HEK293 (cell line): ENCODE measurements around the gene MPV17L2.

ENCODE experiments used
- CTCF ChIA-PET: fragments of 350-600 bp; formaldehyde crosslinking; extraction: SDS; loops from one replicate; lab custom pipeline; 2021; ENCODE audit warnings: antibody characterized with exemption; lab: Yijun Ruan, JAX
- POLR2A ChIA-PET: fragments of 300-600 bp; formaldehyde crosslinking; extraction: SDS; loops from one replicate; lab custom pipeline; 2020; ENCODE audit warnings: antibody characterized with exemption, inconsistent platforms; lab: Yijun Ruan, JAX
- H3K27ac ChIP-seq: fragments of 200-500 bp; sonication (Bioruptor generic); 2 replicates; pipeline ENCODE4 v1.5.1; 2014; ENCODE audit warnings: low read depth, low read length, control low read depth, inconsistent platforms; ENCODE audit errors: extremely low read depth
- H3K36me3 ChIP-seq, 2 experiments: fragments of 200-500 bp in 1 of 2; sonication (Bioruptor generic) in 1 of 2; 1 replicate in 1 of 2; 2 replicates in 1 of 2; pipeline ENCODE4 v1.5.1; 2014 to 2017; ENCODE audit warnings: inconsistent platforms in 2 of 2, low read length in 2 of 2; ENCODE audit not compliant: control insufficient read depth in 2 of 2, insufficient read depth in 1 of 2
- H3K4me1 ChIP-seq: fragments of 200-500 bp; sonication (Bioruptor generic); 2 replicates; pipeline ENCODE4 v1.5.1; 2014; ENCODE audit warnings: mild to moderate bottlenecking, low read length, inconsistent platforms; ENCODE audit not compliant: control insufficient read depth, insufficient read depth
- H3K4me3 ChIP-seq: 2 replicates; pipeline ENCODE4 v1.5.1; 2011; ENCODE audit warnings: low read depth, mild to moderate bottlenecking, control low read depth, low read length, moderate library complexity
- H3K9me3 ChIP-seq: fragments of 200-500 bp; sonication (Bioruptor generic); 2 replicates; pipeline ENCODE4 v1.5.1; 2014; ENCODE audit warnings: low read depth, low read length, inconsistent platforms; ENCODE audit not compliant: control insufficient read depth, insufficient read depth
- BCL11A ChIP-seq: fragments of 450-650 bp; formaldehyde crosslinking; IDR thresholded peaks from 2 replicates; pipeline ENCODE4 v1.5.1; 2016; ENCODE audit warnings: low read depth, missing biosample characterization, missing genetic modification characterization
- BCL11B ChIP-seq: fragments of 450-650 bp; formaldehyde crosslinking; IDR thresholded peaks from 2 replicates; pipeline ENCODE4 v1.5.1; 2016; ENCODE audit warnings: low read depth, missing biosample characterization, missing genetic modification characterization
- EGR2 ChIP-seq: fragments of 450-650 bp; formaldehyde crosslinking; IDR thresholded peaks from 2 replicates; pipeline ENCODE4 v1.5.1; 2016; ENCODE audit warnings: low read depth, missing biosample characterization, missing genetic modification characterization
- FEZF1 ChIP-seq: fragments of 450-650 bp; formaldehyde crosslinking; IDR thresholded peaks from 2 replicates; pipeline ENCODE4 v1.5.1; 2016; ENCODE audit warnings: missing biosample characterization, missing genetic modification characterization
- KLF1 ChIP-seq: fragments of 450-650 bp; formaldehyde crosslinking; IDR thresholded peaks from 2 replicates; pipeline ENCODE4 v1.5.1; 2016; ENCODE audit warnings: missing biosample characterization, missing genetic modification characterization
- KLF16 ChIP-seq: fragments of 450-650 bp; formaldehyde crosslinking; IDR thresholded peaks from 2 replicates; pipeline ENCODE4 v1.5.1; 2017; ENCODE audit warnings: missing biosample characterization, missing genetic modification characterization
- TCF7L2 ChIP-seq: IDR thresholded peaks from 2 replicates; pipeline ENCODE4 v1.6.1; 2011; ENCODE audit warnings: low read depth, mild to moderate bottlenecking, inconsistent platforms, low read length, moderate library complexity, borderline replicate concordance
- TSHZ1 ChIP-seq: fragments of 450-650 bp; formaldehyde crosslinking; IDR thresholded peaks from 2 replicates; pipeline ENCODE4 v1.5.1; 2016; ENCODE audit warnings: missing biosample characterization, missing genetic modification characterization, borderline replicate concordance
- YY2 ChIP-seq: fragments of 450-650 bp; formaldehyde crosslinking; IDR thresholded peaks from 2 replicates; pipeline ENCODE4 v1.5.1; 2016; ENCODE audit warnings: missing biosample characterization, missing genetic modification characterization
- ZFHX2 ChIP-seq: fragments of 450-650 bp; formaldehyde crosslinking; conservative IDR thresholded peaks from 2 replicates; pipeline ENCODE4 v1.5.1; 2016; ENCODE audit warnings: missing biosample characterization, missing genetic modification characterization
- ZFP3 ChIP-seq: fragments of 450-650 bp; formaldehyde crosslinking; IDR thresholded peaks from 2 replicates; pipeline ENCODE4 v1.5.1; 2016; ENCODE audit warnings: low read depth, missing biosample characterization, missing genetic modification characterization
- ZNF10 ChIP-seq: fragments of 450-650 bp; formaldehyde crosslinking; IDR thresholded peaks from 2 replicates; pipeline ENCODE4 v1.5.1; 2017; ENCODE audit warnings: missing biosample characterization, missing genetic modification characterization
- ZNF133 ChIP-seq: fragments of 450-650 bp; formaldehyde crosslinking; IDR thresholded peaks from 2 replicates; pipeline ENCODE4 v1.5.1; 2016; ENCODE audit warnings: missing biosample characterization, missing genetic modification characterization
- ZNF239 ChIP-seq: fragments of 450-650 bp; formaldehyde crosslinking; IDR thresholded peaks from 2 replicates; pipeline ENCODE4 v1.5.1; 2016; ENCODE audit warnings: missing biosample characterization, missing genetic modification characterization
- ZNF24 ChIP-seq: fragments of 450-650 bp; formaldehyde crosslinking; IDR thresholded peaks from 2 replicates; pipeline ENCODE4 v1.5.1; 2016; ENCODE audit warnings: missing biosample characterization, missing genetic modification characterization
- ZNF335 ChIP-seq: fragments of 450-650 bp; formaldehyde crosslinking; conservative IDR thresholded peaks from 2 replicates; pipeline ENCODE4 v1.5.1; 2016; ENCODE audit warnings: missing biosample characterization, missing genetic modification characterization
- ZNF394 ChIP-seq: fragments of 450-650 bp; formaldehyde crosslinking; IDR thresholded peaks from 2 replicates; pipeline ENCODE4 v1.5.1; 2016; ENCODE audit warnings: missing biosample characterization, missing genetic modification characterization, mild to moderate bottlenecking, moderate library complexity, borderline replicate concordance
- ZNF416 ChIP-seq: fragments of 450-650 bp; formaldehyde crosslinking; IDR thresholded peaks from 2 replicates; pipeline ENCODE4 v1.5.1; 2016; ENCODE audit warnings: missing biosample characterization, missing genetic modification characterization
- ZNF518A ChIP-seq: fragments of 450-650 bp; formaldehyde crosslinking; conservative IDR thresholded peaks from 2 replicates; pipeline ENCODE4 v1.5.1; 2016; ENCODE audit warnings: low read depth, missing biosample characterization, missing genetic modification characterization
- ZNF692 ChIP-seq: fragments of 450-650 bp; formaldehyde crosslinking; IDR thresholded peaks from 2 replicates; pipeline ENCODE4 v1.5.1; 2016; ENCODE audit warnings: missing biosample characterization, missing genetic modification characterization
- ZNF707 ChIP-seq: fragments of 450-650 bp; formaldehyde crosslinking; IDR thresholded peaks from 2 replicates; pipeline ENCODE4 v1.5.1; 2016; ENCODE audit warnings: missing biosample characterization, missing genetic modification characterization
- ZNF785 ChIP-seq: fragments of 450-650 bp; formaldehyde crosslinking; IDR thresholded peaks from 2 replicates; pipeline ENCODE4 v1.5.1; 2016; ENCODE audit warnings: missing biosample characterization, missing genetic modification characterization
- ZNF843 ChIP-seq: fragments of 450-650 bp; formaldehyde crosslinking; IDR thresholded peaks from 2 replicates; pipeline ENCODE4 v1.5.1; 2016; ENCODE audit warnings: missing biosample characterization, missing genetic modification characterization
- ZSCAN30 ChIP-seq: fragments of 450-650 bp; IDR thresholded peaks from 2 replicates; pipeline ENCODE4 v1.5.1; 2018; ENCODE audit warnings: missing biosample characterization, mild to moderate bottlenecking, missing genetic modification characterization, moderate library complexity
- TF ChIP-seq, protein P1 (sequence below): fragments of 450-650 bp; formaldehyde crosslinking; IDR thresholded peaks from 2 replicates; pipeline ENCODE4 v1.5.1; 2016; ENCODE audit warnings: missing biosample characterization, missing genetic modification characterization
- TF ChIP-seq, protein P2 (sequence below): fragments of 450-650 bp; formaldehyde crosslinking; IDR thresholded peaks from 2 replicates; pipeline ENCODE4 v1.5.1; 2017; ENCODE audit warnings: missing biosample characterization, missing genetic modification characterization

Gene MPV17L2

GRCh38 chr19:18161636-18162002 is 31.4 kb upstream of the MPV17L2 start:
- ChIA-PET CTCF (interaction anchor here (0.6 to 2.7 kb wide), 17 partner anchors 9 to 1023 kb away, joined by 3 to 14 read pairs (median 5); partner anchors contain the start of gene PIK3R2), POLR2A (interaction anchor here (1.2 kb wide), 1 partner anchor 31 kb away, joined by 3 read pairs; the partner anchor contains the start of gene MPV17L2)
- H3K4me1 ChIP-seq, result peaks cover 11% of the 10 kb centered on the region
- no peak overlapping the region for H3K27ac ChIP-seq
- H3K9me3 ChIP-seq, result no peaks in the 10 kb centered on the region
- no peak overlapping the region for H3K4me3 ChIP-seq
- H3K36me3 ChIP-seq, result peaks cover 21 to 49% of the 10 kb centered on the region in 2 experiments; a peak in 2 of 3 replicates
- TF ChIP-seq ZNF707 (tag by site-specific recombination), result no peak
- no peak for TF ChIP-seq ZNF10 (tag by site-specific recombination)
- TF ChIP-seq KLF1 (tag by site-specific recombination), result peak; percentile 4; the same call in 1 of the 2 replicates
- no peak for TF ChIP-seq ZNF843
- TF ChIP-seq ZNF239, result no peak
- peak; percentile 59 for TF ChIP-seq ZFHX2 (tag by site-specific recombination)
- no peak for TF ChIP-seq TCF7L2
- no peak for TF ChIP-seq ZNF692 (tag by site-specific recombination)
- TF ChIP-seq ZNF518A (tag by site-specific recombination), result no peak
- TF ChIP-seq ZFP3 (tag by site-specific recombination), result no peak
- no peak for TF ChIP-seq TSHZ1 (tag by site-specific recombination)
- TF ChIP-seq BCL11A (tag by site-specific recombination), result no peak
- TF ChIP-seq, protein P1, sequence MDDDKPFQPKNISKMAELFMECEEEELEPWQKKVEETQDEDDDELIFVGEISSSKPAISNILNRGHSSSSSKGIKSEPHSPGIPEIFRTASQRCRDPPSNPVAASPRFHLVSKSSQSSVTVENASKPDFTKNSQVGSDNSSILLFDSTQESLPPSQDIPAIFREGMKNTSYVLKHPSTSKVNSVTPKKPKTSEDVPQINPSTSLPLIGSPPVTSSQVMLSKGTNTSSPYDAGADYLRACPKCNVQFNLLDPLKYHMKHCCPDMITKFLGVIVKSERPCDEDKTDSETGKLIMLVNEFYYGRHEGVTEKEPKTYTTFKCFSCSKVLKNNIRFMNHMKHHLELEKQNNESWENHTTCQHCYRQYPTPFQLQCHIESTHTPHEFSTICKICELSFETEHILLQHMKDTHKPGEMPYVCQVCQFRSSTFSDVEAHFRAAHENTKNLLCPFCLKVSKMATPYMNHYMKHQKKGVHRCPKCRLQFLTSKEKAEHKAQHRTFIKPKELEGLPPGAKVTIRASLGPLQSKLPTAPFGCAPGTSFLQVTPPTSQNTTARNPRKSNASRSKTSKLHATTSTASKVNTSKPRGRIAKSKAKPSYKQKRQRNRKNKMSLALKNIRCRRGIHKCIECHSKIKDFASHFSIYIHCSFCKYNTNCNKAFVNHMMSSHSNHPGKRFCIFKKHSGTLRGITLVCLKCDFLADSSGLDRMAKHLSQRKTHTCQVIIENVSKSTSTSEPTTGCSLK (tag by site-specific recombination), result no peak
- no peak for TF ChIP-seq FEZF1
- TF ChIP-seq KLF16 (tag by site-specific recombination), result no peak
- TF ChIP-seq ZNF416 (tag by site-specific recombination), result no peak
- peak; percentile 44; the same call in 1 of the 2 replicates for TF ChIP-seq EGR2 (tag by site-specific recombination)
- TF ChIP-seq, protein P2, sequence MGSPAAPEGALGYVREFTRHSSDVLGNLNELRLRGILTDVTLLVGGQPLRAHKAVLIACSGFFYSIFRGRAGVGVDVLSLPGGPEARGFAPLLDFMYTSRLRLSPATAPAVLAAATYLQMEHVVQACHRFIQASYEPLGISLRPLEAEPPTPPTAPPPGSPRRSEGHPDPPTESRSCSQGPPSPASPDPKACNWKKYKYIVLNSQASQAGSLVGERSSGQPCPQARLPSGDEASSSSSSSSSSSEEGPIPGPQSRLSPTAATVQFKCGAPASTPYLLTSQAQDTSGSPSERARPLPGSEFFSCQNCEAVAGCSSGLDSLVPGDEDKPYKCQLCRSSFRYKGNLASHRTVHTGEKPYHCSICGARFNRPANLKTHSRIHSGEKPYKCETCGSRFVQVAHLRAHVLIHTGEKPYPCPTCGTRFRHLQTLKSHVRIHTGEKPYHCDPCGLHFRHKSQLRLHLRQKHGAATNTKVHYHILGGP (tag by site-specific recombination), result no peak
- TF ChIP-seq ZSCAN30 (tag by site-specific recombination), result no peak
- TF ChIP-seq ZNF785, result no peak
- TF ChIP-seq ZNF133 (tag by site-specific recombination), result no peak
- TF ChIP-seq ZNF335 (tag by site-specific recombination), result no peak
- no peak for TF ChIP-seq BCL11B (tag by site-specific recombination)
- TF ChIP-seq ZNF24 (tag by site-specific recombination), result no peak
- TF ChIP-seq ZNF394 (tag by site-specific recombination), result no peak
- TF ChIP-seq YY2, result no peak
